Smooth muscle cell of the umbilical artery (primary cell): ENCODE data around the gene TNP1. TPM values are rescaled to one million over a fixed set of nuclear protein-coding genes. Genes with fewer than 3 reads are reported as not detected.

Source experiments
- total RNA-seq: library from RNA; depleted of rRNA; stranded (reverse); fragments of >200 nt; gene quantifications from 2 replicates; pipeline ENCODE4 v1.2.3, GENCODE V29; 2014

The TNP1 gene, protein sequence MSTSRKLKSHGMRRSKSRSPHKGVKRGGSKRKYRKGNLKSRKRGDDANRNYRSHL
- total RNA-seq = not detected in 2 replicates

DNA sequence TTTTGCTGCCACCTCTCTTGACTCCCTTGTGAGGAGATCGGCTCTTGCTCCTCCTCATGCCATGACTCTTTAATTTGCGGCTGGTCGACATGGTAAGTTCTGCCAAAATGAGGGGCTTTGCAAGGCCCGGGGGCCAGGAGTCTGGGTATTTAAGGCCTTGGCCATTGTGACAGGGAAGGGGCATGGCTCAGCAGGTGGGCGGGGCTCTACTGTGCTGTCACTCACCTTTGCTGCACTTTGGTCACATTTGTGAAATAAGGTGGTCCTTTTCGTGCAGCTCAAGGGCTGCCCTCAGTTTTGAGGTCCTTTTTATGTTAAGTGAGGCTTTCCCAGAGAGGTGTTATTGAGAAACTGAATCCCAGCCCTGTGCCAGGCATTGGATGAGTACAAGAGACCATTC lies at the start of gene TNP1:
Gene TNP1 (minus strand): TSS at position 121 of the 400 bp plus-strand sequence. CDS start 30 bp downstream, at position 91.

Other genes with a start within 250 kb of the TNP1 start
- 8.9 and 141 TPM in 2 replicates for gene IGFBP2, start 226.6 kb downstream of the TNP1 start, total RNA-seq
- gene IGFBP5, start 164.5 kb downstream of the TNP1 start, total RNA-seq = 474 and 1,007 TPM in 2 replicates